ENCODE data around the gene TEKT5.

GRCh38 chr16:10664720-10665126 lies 30.0 kb downstream of the TEKT5 start:
- TF ChIP-seq CTCF (IDR thresholded peaks at IDR 0.05) (no peak), POLR2A (IDR thresholded peaks at IDR 0.05) (no peak)

Measured in heart left ventricle (tissue), 13 donors.